ENCODE data around the gene DLG5.

The DLG5 gene, protein sequence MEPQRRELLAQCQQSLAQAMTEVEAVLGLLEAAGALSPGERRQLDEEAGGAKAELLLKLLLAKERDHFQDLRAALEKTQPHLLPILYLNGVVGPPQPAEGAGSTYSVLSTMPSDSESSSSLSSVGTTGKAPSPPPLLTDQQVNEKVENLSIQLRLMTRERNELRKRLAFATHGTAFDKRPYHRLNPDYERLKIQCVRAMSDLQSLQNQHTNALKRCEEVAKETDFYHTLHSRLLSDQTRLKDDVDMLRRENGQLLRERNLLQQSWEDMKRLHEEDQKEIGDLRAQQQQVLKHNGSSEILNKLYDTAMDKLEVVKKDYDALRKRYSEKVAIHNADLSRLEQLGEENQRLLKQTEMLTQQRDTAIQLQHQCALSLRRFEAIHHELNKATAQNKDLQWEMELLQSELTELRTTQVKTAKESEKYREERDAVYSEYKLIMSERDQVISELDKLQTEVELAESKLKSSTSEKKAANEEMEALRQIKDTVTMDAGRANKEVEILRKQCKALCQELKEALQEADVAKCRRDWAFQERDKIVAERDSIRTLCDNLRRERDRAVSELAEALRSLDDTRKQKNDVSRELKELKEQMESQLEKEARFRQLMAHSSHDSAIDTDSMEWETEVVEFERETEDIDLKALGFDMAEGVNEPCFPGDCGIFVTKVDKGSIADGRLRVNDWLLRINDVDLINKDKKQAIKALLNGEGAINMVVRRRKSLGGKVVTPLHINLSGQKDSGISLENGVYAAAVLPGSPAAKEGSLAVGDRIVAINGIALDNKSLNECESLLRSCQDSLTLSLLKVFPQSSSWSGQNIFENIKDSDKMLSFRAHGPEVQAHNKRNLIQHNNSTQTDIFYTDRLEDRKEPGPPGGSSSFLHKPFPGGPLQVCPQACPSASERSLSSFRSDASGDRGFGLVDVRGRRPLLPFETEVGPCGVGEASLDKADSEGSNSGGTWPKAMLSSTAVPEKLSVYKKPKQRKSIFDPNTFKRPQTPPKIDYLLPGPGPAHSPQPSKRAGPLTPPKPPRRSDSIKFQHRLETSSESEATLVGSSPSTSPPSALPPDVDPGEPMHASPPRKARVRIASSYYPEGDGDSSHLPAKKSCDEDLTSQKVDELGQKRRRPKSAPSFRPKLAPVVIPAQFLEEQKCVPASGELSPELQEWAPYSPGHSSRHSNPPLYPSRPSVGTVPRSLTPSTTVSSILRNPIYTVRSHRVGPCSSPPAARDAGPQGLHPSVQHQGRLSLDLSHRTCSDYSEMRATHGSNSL (N-terminal part only)

DNA sequence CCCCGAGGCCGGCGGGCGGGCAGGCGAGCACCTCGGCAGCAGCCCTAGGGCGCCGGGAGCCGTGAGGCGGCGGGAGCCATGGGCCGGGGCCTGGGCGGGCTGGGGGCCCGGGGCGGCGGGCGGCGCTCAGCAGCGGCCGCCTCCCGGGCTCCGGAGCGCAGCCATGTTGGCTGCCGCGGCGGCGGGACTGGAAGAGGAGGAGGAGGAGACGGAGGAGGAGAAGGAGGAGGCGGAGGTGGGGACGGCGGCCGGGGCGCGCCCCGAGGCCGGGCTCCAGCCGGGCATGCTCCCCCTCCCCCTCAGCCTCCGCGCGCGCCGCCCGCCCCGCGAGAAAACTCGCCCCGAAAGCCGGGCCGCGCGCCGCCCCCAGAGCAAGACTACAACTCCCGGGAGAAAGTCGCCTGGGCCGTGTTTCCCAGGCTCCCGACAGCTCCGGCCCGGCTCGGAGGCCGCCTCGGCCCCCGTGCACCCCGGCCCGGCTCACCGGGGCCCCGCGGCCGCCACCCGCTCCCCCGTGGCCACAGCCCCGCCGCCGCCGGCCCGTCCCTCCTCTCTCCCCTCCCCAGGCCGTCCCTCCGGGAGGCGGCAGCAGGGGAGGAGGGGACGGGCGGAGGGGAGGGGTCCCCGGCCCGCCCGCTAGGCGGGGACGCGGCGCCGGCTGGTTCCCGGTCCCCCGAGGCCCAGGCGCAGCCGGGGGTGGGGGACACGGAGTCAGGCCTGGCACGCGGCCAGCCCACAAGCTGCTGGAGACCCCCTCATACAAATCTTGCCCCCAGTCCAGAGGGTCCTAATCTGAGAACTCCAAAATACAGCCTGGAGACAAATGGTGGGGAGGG, at the start of gene DLG5:
DLG5 (minus strand) TSS at position 190 of the 836 bp plus-strand sequence. CDS start 235 bp downstream, outside the sequence.
- peaks cover 1% of the 10 kb centered on the region; the same call in 1 of the 2 replicates for H3K27me3 ChIP-seq (replicated peaks; ENCODE audit: control insufficient read depth, insufficient read depth, low read length)
- H3K36me3 ChIP-seq (ENCODE audit: control insufficient read depth, insufficient read depth, low read length) = no peaks in the 10 kb centered on the region
- TF ChIP-seq, protein P1, sequence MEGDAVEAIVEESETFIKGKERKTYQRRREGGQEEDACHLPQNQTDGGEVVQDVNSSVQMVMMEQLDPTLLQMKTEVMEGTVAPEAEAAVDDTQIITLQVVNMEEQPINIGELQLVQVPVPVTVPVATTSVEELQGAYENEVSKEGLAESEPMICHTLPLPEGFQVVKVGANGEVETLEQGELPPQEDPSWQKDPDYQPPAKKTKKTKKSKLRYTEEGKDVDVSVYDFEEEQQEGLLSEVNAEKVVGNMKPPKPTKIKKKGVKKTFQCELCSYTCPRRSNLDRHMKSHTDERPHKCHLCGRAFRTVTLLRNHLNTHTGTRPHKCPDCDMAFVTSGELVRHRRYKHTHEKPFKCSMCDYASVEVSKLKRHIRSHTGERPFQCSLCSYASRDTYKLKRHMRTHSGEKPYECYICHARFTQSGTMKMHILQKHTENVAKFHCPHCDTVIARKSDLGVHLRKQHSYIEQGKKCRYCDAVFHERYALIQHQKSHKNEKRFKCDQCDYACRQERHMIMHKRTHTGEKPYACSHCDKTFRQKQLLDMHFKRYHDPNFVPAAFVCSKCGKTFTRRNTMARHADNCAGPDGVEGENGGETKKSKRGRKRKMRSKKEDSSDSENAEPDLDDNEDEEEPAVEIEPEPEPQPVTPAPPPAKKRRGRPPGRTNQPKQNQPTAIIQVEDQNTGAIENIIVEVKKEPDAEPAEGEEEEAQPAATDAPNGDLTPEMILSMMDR (IDR thresholded peaks at IDR 0.05; ENCODE audit: insufficient read depth, low read length, poor library complexity, severe bottlenecking) = no peak
- DNase-seq (ENCODE audit: extremely low read depth, insufficient read length) = peak; percentile 44
- H3K4me3 ChIP-seq (replicated peaks; ENCODE audit: low read depth, low read length) = peak within 1 kb of the TSS; percentile 80

DNA sequence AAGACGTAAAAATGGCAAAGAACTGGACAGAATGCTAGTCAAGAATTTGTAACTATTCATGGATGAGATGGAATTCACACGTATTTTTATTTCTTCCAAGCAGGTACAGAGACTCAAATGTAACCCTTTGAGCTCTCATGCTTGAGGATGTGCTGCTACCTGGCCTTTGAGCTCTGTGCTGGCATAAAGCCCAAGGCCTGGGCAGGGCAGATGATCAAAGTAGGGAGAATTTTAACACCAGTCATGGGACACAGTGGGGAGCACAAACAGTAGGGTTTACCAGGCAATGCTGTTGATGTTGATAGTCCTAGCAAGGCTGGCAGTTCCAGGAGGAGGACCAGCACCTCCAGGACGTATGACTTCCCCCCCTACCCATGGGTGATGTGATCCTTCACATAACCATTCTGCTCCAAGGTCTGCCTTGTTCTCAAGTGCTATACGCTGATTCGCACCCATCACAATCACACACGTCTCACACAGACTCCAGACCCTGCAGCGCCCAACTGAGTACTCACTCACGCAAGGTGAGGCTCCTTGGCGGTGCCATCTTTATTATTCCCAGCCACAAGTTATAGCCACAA, 48.6 kb upstream of the DLG5 start:
- no peak for DNase-seq (ENCODE audit: extremely low read depth, insufficient read length)
- H3K36me3 ChIP-seq (ENCODE audit: control insufficient read depth, insufficient read depth, low read length) = peaks cover 22% of the 10 kb centered on the region
- H3K4me3 ChIP-seq (replicated peaks; ENCODE audit: low read depth, low read length) = no peak overlapping the region
- TF ChIP-seq, protein P1 (IDR thresholded peaks at IDR 0.05; ENCODE audit: insufficient read depth, low read length, poor library complexity, severe bottlenecking) = no peak
- no peaks in the 10 kb centered on the region for H3K27me3 ChIP-seq (replicated peaks; ENCODE audit: control insufficient read depth, insufficient read depth, low read length)

DNA sequence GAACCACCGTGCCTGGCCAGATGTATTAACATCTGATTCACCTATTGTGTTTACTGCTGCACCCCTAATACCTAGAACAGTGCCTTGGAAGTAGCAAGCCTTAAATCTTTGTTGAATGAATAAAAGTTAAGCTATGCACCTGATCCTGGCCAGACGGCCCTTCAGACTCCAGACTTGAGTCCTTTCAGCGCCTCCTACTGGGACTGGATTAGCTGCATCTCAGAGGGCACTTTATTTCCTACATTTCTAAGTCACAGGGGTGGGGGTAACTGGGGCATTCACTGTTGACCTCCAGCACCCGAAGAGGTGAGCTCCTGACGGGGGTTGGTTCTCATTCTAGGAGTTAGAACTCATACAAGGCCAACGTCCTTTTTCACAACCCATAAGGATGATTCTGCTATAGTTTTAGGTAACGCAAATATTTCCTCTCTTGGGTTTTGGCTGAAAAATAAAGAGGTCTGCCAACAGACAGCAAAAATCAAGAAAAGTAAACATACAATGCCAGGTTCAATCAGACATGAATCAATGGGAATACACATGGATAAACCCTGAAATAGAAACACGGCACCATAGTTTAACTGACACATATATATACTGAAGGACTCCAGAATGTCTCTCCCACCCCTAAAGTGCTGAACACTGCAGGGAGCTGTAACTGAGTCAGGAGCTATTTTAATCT, 48.0 kb upstream of the DLG5 start:
- TF ChIP-seq, protein P1 (IDR thresholded peaks at IDR 0.05; ENCODE audit: insufficient read depth, low read length, poor library complexity, severe bottlenecking) = peak; percentile 49
- Histone ChIP-seq H3K36me3 (ENCODE audit: control insufficient read depth, insufficient read depth, low read length) (peaks cover 19% of the 10 kb centered on the region), H3K27me3 (replicated peaks; ENCODE audit: control insufficient read depth, insufficient read depth, low read length) (no peaks in the 10 kb centered on the region), H3K4me3 (replicated peaks; ENCODE audit: low read depth, low read length) (no peak overlapping the region)
- no peak for DNase-seq (ENCODE audit: extremely low read depth, insufficient read length)

DNA sequence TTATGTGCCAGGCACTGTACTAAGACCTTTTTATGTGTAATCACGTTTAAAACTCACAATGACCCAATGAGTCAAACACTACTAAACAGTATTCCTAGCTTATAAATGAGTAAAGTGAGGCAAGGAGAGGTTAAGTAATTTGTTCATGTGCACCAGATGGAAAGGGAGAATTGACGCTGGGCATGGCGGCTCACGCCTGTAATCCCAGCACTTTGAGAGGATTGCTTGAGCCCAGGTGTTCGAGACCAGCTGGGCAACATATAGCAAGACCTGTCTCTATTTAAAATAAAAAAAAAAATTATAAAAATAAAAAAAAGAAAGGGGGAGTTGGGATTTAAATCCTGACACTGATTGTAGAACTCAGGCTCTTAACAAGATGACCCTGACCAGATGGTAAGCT, 46.7 kb upstream of the DLG5 start:
- Histone ChIP-seq H3K27me3 (replicated peaks; ENCODE audit: control insufficient read depth, insufficient read depth, low read length) (no peaks in the 10 kb centered on the region), H3K36me3 (ENCODE audit: control insufficient read depth, insufficient read depth, low read length) (peaks cover 13% of the 10 kb centered on the region), H3K4me3 (replicated peaks; ENCODE audit: low read depth, low read length) (no peak overlapping the region)
- TF ChIP-seq, protein P1 (IDR thresholded peaks at IDR 0.05; ENCODE audit: insufficient read depth, low read length, poor library complexity, severe bottlenecking) = no peak
- no peak for DNase-seq (ENCODE audit: extremely low read depth, insufficient read length)

Measured in GM06990 (cell line).